Stimulated activated CD4-positive, alpha-beta T cell treated with anti-CD3 and anti-CD28 coated beads, Interleukin-4, amount 100 ng/mL, for 24 hours (primary cell): ENCODE measurements around the gene CAPZA2.
A peak's percentile ranks its signal among the peaks of the same experiment; 100 is the strongest.

ENCODE experiments used
- DNase-seq: peaks from one replicate; pipeline ENCODE4 v3.0.0-alpha.2; 2020

The CAPZA2 gene

GRCh38 chr7:116862951-116863670 is 724 bp downstream of the CAPZA2 start:
- DNase-seq, result peak; percentile 11

GRCh38 chr7:116863936-116864500 is 1.6 kb downstream of the CAPZA2 start:
- no peak for DNase-seq

GRCh38 chr7:116871061-116871700 is 8.8 kb downstream of the CAPZA2 start:
- DNase-seq, result no peak

- no peak for DNase-seq
Observed at GRCh38 chr7:116872026-116872425, 9.6 kb downstream of the CAPZA2 start.

GRCh38 chr7:116873619-116874018 is 11.2 kb downstream of the CAPZA2 start:
- no peak for DNase-seq

GRCh38 chr7:116876664-116877442 is 14.5 kb downstream of the CAPZA2 start:
- no peak for DNase-seq

GRCh38 chr7:116877443-116878217 is 15.2 kb downstream of the CAPZA2 start:
- DNase-seq, result no peak

GRCh38 chr7:116884691-116885090 is 22.3 kb downstream of the CAPZA2 start:
- no peak for DNase-seq

- DNase-seq, result no peak
Observed at GRCh38 chr7:116885724-116886123, 23.3 kb downstream of the CAPZA2 start.

- no peak for DNase-seq
Observed at GRCh38 chr7:116886543-116887156, 24.3 kb downstream of the CAPZA2 start.

- DNase-seq, result no peak
Observed at GRCh38 chr7:116888895-116889294, 26.5 kb downstream of the CAPZA2 start.

- no peak for DNase-seq
Observed at GRCh38 chr7:116895849-116896248, 33.5 kb downstream of the CAPZA2 start.

- no peak for DNase-seq
Observed at GRCh38 chr7:116897661-116898060, 35.3 kb downstream of the CAPZA2 start.

GRCh38 chr7:116899308-116899707 is 36.9 kb downstream of the CAPZA2 start:
- DNase-seq, result no peak

- DNase-seq, result no peak
Observed at GRCh38 chr7:116901143-116901542, 38.8 kb downstream of the CAPZA2 start.

- DNase-seq, result no peak
Observed at GRCh38 chr7:116902867-116903266, 40.5 kb downstream of the CAPZA2 start.

- DNase-seq, result no peak
Observed at GRCh38 chr7:116906391-116906790, 44.0 kb downstream of the CAPZA2 start.

- DNase-seq, result no peak
Observed at GRCh38 chr7:116910383-116910782, 48.0 kb downstream of the CAPZA2 start.

GRCh38 chr7:116911801-116912200 is 49.4 kb downstream of the CAPZA2 start:
- DNase-seq, result no peak

- no peak for DNase-seq
Observed at GRCh38 chr7:116912269-116912909, 50.0 kb downstream of the CAPZA2 start.

- no peak for DNase-seq
Observed at GRCh38 chr7:116918704-116919103, 56.3 kb downstream of the CAPZA2 start.

- no peak for DNase-seq
Observed at GRCh38 chr7:116920359-116920758, 58.0 kb downstream of the CAPZA2 start.
